Lower leg skin (tissue), 4 donors: ENCODE results near the gene CYP3A4. TPM values are rescaled to one million over a fixed set of nuclear protein-coding genes. Genes with fewer than 3 reads are reported as not detected.

Experiments
- DNase-seq, 2 donors: peaks; one replicate each; pipeline ENCODE4 v3.0.0-alpha.2; 2019; ENCODE audit warnings: low spot score in 2 of 2
- H3K4me3 ChIP-seq: fragments of 200-600 bp; sonication (generic); 2 replicates; pipeline ENCODE4 v1.5.1; 2017; ENCODE audit warnings: mild to moderate bottlenecking, low read depth; ENCODE audit not compliant: poor library complexity, severe bottlenecking
- POLR2A ChIP-seq, 2 donors: fragments of 450-650 bp; IDR thresholded peaks; one replicate each; pipeline ENCODE4 v1.6.1; 2016 to 2017; ENCODE audit warnings: antibody characterized with exemption in 2 of 2, mild to moderate bottlenecking in 1 of 2, moderate library complexity in 1 of 2
- WGBS, 2 donors: methylation state at CpG; one replicate each; pipeline ENCODE4 v1.1.5; 2018; 5-methylcytosine and 5-hydroxymethylcytosine counted together
- intact Hi-C: fragments of 100-400 bp; cut with DNase I; formaldehyde crosslinking; loops from one replicate; pipeline ENCODE4 v1.15.0; 2023; ENCODE audit warnings: low total_unique reads
- total RNA-seq, 4 donors: library from RNA; depleted of rRNA; stranded (reverse); fragments of >200 nt; gene quantifications; one replicate each; pipeline ENCODE4 v1.1.0, GENCODE V29; 2016
- TF ChIP-seq, protein P1 (sequence below), 3 donors: fragments of 450-650 bp; IDR thresholded peaks; one replicate each; pipeline ENCODE4 v1.5.1; 2016; ENCODE audit warnings: antibody characterized with exemption in 3 of 3, mild to moderate bottlenecking in 3 of 3, moderate library complexity in 2 of 3

Gene CYP3A4
- total RNA-seq, 4 donors from 2014 or later: 2.7 to 5.2 (median 4.3) TPM

DNA sequence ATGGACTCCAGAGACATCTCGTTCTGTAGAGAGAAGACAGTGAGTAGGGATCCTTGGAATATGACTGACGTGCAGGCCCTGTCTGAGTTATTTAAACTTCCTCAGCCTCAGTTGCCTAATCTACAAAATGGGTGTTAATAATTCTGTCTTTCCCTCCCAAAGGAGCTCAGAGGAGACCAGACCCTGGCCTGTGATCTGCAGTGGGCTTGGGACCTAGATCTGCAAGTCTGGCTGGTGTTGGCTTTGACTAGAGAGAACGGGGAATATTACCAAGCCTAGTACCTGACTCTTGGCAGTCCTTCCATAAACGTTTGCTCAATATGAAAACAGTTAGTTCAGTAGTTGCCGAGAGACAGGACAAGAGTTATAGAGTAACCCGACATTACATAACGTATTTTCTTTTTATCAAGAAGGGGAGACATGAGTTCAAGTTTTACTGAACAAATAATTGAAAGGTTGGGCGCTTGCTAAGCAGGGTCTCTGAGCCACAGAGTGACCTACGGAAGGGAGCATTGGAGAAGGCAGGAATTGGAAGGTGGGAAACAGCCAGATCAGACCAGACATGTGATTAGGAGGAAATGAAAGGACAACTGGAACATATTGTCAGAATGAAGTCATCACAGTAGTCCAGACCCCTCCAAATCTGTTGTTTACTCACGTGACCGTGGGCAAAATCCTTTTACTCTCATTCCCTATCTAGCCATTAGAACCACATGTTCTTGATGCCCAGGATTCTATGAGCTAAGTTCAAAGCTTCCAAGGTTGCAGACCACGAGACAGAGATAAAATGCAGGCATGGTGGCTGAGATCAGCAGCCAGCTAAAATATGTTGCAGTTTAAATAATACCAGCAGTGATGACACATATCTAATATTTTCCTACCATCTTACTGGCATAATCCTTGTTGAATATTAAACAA is 10.9 kb upstream of the CYP3A4 start:
- WGBS, 2 donors: 76 to 79% methylated on average over 12 of the region's 12 CpGs
- intact Hi-C loops: no loop called here
- no peak for TF ChIP-seq POLR2A (IDR thresholded peaks at IDR 0.05)
- TF ChIP-seq, protein P1, sequence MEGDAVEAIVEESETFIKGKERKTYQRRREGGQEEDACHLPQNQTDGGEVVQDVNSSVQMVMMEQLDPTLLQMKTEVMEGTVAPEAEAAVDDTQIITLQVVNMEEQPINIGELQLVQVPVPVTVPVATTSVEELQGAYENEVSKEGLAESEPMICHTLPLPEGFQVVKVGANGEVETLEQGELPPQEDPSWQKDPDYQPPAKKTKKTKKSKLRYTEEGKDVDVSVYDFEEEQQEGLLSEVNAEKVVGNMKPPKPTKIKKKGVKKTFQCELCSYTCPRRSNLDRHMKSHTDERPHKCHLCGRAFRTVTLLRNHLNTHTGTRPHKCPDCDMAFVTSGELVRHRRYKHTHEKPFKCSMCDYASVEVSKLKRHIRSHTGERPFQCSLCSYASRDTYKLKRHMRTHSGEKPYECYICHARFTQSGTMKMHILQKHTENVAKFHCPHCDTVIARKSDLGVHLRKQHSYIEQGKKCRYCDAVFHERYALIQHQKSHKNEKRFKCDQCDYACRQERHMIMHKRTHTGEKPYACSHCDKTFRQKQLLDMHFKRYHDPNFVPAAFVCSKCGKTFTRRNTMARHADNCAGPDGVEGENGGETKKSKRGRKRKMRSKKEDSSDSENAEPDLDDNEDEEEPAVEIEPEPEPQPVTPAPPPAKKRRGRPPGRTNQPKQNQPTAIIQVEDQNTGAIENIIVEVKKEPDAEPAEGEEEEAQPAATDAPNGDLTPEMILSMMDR (IDR thresholded peaks at IDR 0.05): no peak
- no peak for DNase-seq
- no peak overlapping the region for H3K4me3 ChIP-seq

DNA sequence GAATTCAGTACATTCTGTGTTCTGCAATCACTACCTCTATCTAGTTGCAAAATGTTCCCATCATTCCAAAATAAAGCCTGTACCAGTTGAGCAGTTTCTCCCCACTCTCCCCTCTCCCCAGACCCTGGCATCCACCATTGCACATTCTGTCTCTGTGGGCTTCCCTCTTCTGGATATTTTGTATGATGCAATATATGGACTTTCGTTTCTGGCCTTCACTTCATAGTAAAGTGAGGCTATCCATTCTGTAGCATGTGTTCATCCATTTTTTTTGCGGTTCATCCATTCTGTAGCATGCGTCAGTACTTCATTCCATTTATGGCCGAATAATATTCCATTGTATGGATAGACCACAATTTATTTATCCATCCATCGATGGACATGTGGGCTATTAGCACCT is 9.5 kb upstream of the CYP3A4 start:
- DNase-seq: no peak
- TF ChIP-seq POLR2A (IDR thresholded peaks at IDR 0.05): no peak
- TF ChIP-seq, protein P1 (IDR thresholded peaks at IDR 0.05): no peak
- 94 to 95% methylated on average over 5 of the region's 5 CpGs for WGBS, 2 donors
- intact Hi-C loops: no loop called here
- H3K4me3 ChIP-seq: no peak overlapping the region

DNA sequence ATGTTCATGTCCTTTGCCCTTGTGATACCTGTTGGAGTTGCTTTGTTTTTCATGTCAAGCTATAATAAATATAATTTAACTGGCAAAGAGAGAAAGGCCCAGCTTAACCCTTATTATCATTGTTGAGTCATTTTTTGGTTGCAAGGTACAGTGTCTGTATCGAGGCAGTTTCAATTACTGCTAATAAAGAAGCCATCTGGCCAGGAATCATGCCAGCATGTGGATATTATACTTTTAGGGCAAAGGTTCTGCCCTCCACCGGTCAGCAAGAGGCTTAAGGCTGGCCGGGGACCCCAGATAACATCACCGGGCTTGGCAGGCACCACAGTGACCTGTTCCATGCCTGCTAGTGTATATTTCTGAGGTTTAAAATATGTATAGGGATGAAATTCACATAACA is 9.0 kb upstream of the CYP3A4 start:
- TF ChIP-seq, protein P1 (IDR thresholded peaks at IDR 0.05): no peak
- no peak for TF ChIP-seq POLR2A (IDR thresholded peaks at IDR 0.05)
- intact Hi-C loops: no loop called here
- DNase-seq: no peak
- WGBS, 2 donors: 71 to 72% methylated on average over 4 of the region's 4 CpGs
- H3K4me3 ChIP-seq: no peak overlapping the region

DNA sequence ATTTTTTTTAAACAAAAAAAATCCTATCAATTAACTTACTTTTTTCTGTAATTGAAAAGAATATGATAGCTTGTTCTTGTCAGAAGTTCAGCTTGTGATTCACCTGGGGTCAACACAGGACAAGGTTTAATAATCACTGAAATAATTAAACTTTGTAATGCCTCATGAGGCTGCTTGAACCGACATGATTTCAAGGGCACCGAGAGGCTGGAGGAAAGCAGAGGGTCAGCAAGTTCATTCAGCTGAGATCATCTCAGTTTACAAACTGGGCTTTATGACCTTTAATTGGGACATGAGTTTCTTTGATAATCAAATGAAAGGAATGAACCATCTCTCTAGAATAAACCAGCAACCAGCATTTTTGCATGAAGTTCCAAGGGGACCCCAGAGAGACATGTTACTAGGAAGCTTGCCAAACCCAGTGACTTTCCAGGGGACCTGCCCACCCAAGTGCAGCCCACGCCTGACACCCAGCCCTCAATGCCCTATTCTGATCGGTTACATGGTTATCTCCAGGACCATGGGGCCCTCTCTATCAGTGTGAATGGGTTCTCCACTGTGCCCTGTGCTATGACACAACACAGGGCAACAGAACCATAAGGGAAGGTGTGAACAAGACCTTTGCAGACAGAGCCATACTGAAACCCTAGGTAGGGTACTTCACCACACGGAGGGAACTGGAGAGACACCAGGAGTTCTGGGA is 7.8 kb upstream of the CYP3A4 start:
- no peak for TF ChIP-seq POLR2A (IDR thresholded peaks at IDR 0.05)
- TF ChIP-seq, protein P1 (IDR thresholded peaks at IDR 0.05): no peak
- intact Hi-C loops: no loop called here
- WGBS, 2 donors: 63 to 67% methylated on average over 5 of the region's 5 CpGs

DNA sequence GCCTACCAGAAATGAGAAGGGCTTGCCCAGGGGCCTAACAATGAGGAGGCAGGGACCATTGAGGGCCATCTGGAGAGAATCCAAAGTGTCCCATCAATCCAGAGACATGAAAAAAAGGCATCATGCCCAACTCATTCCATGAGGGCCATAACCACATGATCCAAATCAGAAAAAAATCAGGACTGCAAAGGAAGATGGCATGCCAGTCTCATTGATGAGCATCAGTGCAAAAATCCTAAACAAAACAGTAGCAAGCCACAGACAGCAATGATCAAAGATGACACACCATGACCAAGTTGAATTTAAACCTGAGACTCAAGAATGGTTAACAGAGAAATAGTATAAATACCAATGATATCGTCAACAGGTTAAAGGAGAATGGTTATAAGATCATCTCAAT is 7.0 kb upstream of the CYP3A4 start:
- DNase-seq: no peak
- WGBS, 2 donors: 71 to 77% methylated on average over 1 of the region's 1 CpG
- no peak overlapping the region for H3K4me3 ChIP-seq
- intact Hi-C loops: no loop called here
- no peak for TF ChIP-seq POLR2A (IDR thresholded peaks at IDR 0.05)
- TF ChIP-seq, protein P1 (IDR thresholded peaks at IDR 0.05): no peak

More for the DNA sequence above, 7.8 kb upstream of the CYP3A4 start:
- H3K4me3 ChIP-seq: no peak overlapping the region
- DNase-seq: no peak
